HepG2 (cell line): ENCODE data around the gene IQSEC1. TPM values are rescaled to one million over a fixed set of nuclear protein-coding genes. Genes with fewer than 3 reads are reported as not detected.

Source experiments
- ATAC-seq: fragments of 200-7000 bp; cut with Tn5 transposase; 3 replicates; pipeline ENCODE4 v1.9.1; 2020; ENCODE audit warnings: mild to moderate bottlenecking, moderate library complexity
- BruUV-seq: library from RNA; stranded (reverse); fragments of 400-500 nt; replicated peaks from 2 replicates; lab custom pipeline; 2021; lab: Mats Ljungman, UMichigan
- CTCF ChIA-PET: fragments of 300-600 bp; formaldehyde crosslinking; extraction: SDS; loops from one replicate; lab custom pipeline; 2021; ENCODE audit warnings: low total read pairs, inconsistent platforms, low intra/inter-chr PET ratio; lab: Yijun Ruan, JAX
- POLR2A ChIA-PET: fragments of 350-600 bp; sonication (Branson Sonifier 250); formaldehyde crosslinking; loops from one replicate; lab custom pipeline; 2020; ENCODE audit warnings: antibody characterized with exemption, inconsistent platforms; lab: Yijun Ruan, JAX
- DNase-seq: peaks from one replicate; pipeline ENCODE4 v3.0.0-alpha.2; 2015; ENCODE audit warnings: low spot score
- FAIRE-seq: peaks from 3 replicates; lab custom pipeline; 2011; peaks lifted over from hg19 to GRCh38; lab: Jason Lieb, UNC
- H2AFZ ChIP-seq: one replicate; pipeline ENCODE4 v1.6.1; 2011; ENCODE audit warnings: low read length, inconsistent platforms
- H3K27ac ChIP-seq: fragments of 300-600 bp; 3 replicates; pipeline ENCODE4 v1.8.0; 2011; ENCODE audit warnings: mixed run types, mild to moderate bottlenecking, mixed read lengths, low read length, inconsistent platforms; ENCODE audit not compliant: insufficient read depth; ENCODE audit errors: extremely low read length
- H3K27me3 ChIP-seq, 2 experiments: fragments of 200-600 bp in 1 of 2; 2 replicates in 1 of 2; 3 replicates in 1 of 2; pipeline versions ENCODE4 v1.6.0 to v1.8.0; 2011; ENCODE audit warnings: low read length in 2 of 2, mild to moderate bottlenecking in 2 of 2, moderate library complexity in 2 of 2, inconsistent platforms in 1 of 2; ENCODE audit not compliant: insufficient read depth in 2 of 2, control insufficient read depth in 1 of 2
- H3K36me3 ChIP-seq, 2 experiments: fragments of 200-600 bp in 1 of 2; replicated peaks in 1 of 2; 2 replicates in 1 of 2; 3 replicates in 1 of 2; pipeline versions ENCODE4 v1.5.1 to v1.8.0; 2011; ENCODE audit warnings: low read length in 2 of 2, inconsistent platforms in 1 of 2; ENCODE audit not compliant: insufficient read depth in 2 of 2, control insufficient read depth in 1 of 2
- H3K4me1 ChIP-seq: 2 replicates; pipeline ENCODE4 v1.5.1; 2012; ENCODE audit warnings: low read length, inconsistent platforms; ENCODE audit not compliant: insufficient read depth
- H3K4me2 ChIP-seq: 2 replicates; pipeline ENCODE4 v1.6.0; 2011; ENCODE audit warnings: low read depth, low read length, inconsistent platforms
- H3K4me3 ChIP-seq, 3 experiments: fragments of 200-600 bp in 1 of 3; sonication (generic), shearing (Covaris generic) in 1 of 3; replicated peaks in 1 of 3; 2 replicates each; pipeline ENCODE4 v1.5.1; 2011 to 2016; ENCODE audit warnings: low read length in 3 of 3, inconsistent platforms in 2 of 3, low read depth in 2 of 3, mild to moderate bottlenecking in 2 of 3, control low read depth in 1 of 3, mixed read lengths in 1 of 3; ENCODE audit not compliant: insufficient read depth in 1 of 3
- H3K79me2 ChIP-seq: one replicate; pipeline ENCODE4 v1.6.1; 2011; ENCODE audit warnings: low read length, inconsistent platforms; ENCODE audit not compliant: insufficient read depth
- H3K9ac ChIP-seq: 2 replicates; pipeline ENCODE4 v1.6.0; 2011; ENCODE audit warnings: mild to moderate bottlenecking, low read depth, low read length, inconsistent platforms; ENCODE audit not compliant: insufficient read depth
- H3K9me3 ChIP-seq: 2 replicates; pipeline ENCODE4 v1.5.1; 2012; ENCODE audit warnings: mild to moderate bottlenecking, low read length
- H4K20me1 ChIP-seq: 2 replicates; pipeline ENCODE4 v1.6.0; 2011; ENCODE audit warnings: inconsistent platforms, mild to moderate bottlenecking, low read length, moderate library complexity; ENCODE audit not compliant: insufficient read depth
- HDAC6 ChIP-seq: fragments of 200-600 bp; sonication (generic); IDR thresholded peaks from 2 replicates; pipeline ENCODE4 v1.7.0; 2017; ENCODE audit warnings: mild to moderate bottlenecking, antibody characterized with exemption, low read length, low read depth
- ZBTB33 ChIP-seq: sonication (generic); formaldehyde crosslinking; IDR thresholded peaks from 2 replicates; pipeline ENCODE4 v1.4.0; 2020; ENCODE audit warnings: missing genetic modification reagents
- ZNF354B ChIP-seq: sonication (generic); formaldehyde crosslinking; IDR thresholded peaks from 2 replicates; pipeline ENCODE4 v1.8.0; 2022; ENCODE audit warnings: mild to moderate bottlenecking, missing genetic modification reagents
- ZNF546 ChIP-seq: sonication (generic); formaldehyde crosslinking; conservative IDR thresholded peaks from 2 replicates; pipeline ENCODE4 v1.8.1; 2023; ENCODE audit warnings: mild to moderate bottlenecking, missing genetic modification reagents
- ZNF557 ChIP-seq: sonication (generic); formaldehyde crosslinking; IDR thresholded peaks from 2 replicates; pipeline ENCODE4 v1.4.0; 2020; ENCODE audit warnings: missing genetic modification reagents
- ZNF652 ChIP-seq: IDR thresholded peaks from 2 replicates; pipeline ENCODE4 v1.6.1; 2016; ENCODE audit warnings: low read depth, borderline replicate concordance
- ZNF747 ChIP-seq: sonication (generic); formaldehyde crosslinking; IDR thresholded peaks from 2 replicates; pipeline ENCODE4 v1.8.1; 2023; ENCODE audit warnings: missing genetic modification reagents, mild to moderate bottlenecking, borderline replicate concordance
- WGBS: methylation state at CpG from one replicate; pipeline ENCODE4 v1.1.6; 2017; ENCODE audit warnings: low lambda C conversion rate; 5-methylcytosine and 5-hydroxymethylcytosine counted together
- in situ Hi-C: cut with HindIII; loops from 2 replicates; pipeline ENCODE4 v1.10.0; 2017; ENCODE audit warnings: low pct_unique_long_range_greater_than_20kb; ENCODE audit not compliant: extremely low pct_ligation_motif_present
- intact Hi-C: fragments of 100-400 bp; cut with micrococcal nuclease; formaldehyde crosslinking; loops from one replicate; pipeline ENCODE4 v1.10.0; 2022; ENCODE audit not compliant: unreplicated experiment
- polyA plus RNA-seq, 8 experiments: library from polyadenylated mRNA; depleted of rRNA in 3 of 8; stranded (reverse) in 7 of 8; unstranded in 1 of 8; fragments of >200 nt; fragmentation: Illumina TruSeq in 4 of 8; extraction: Trizol in 4 of 8; gene quantifications; 2 replicates each; pipeline versions ENCODE4 v1.2.1 to v1.2.3, GENCODE V29; 2011 to 2016; ENCODE audit warnings: low read depth in 4 of 8, missing spikeins in 1 of 8, mixed read lengths in 1 of 8; ENCODE audit not compliant: insufficient read depth in 1 of 8
- total RNA-seq, 5 experiments: library from RNA; depleted of rRNA; stranded (reverse); fragments of >200 nt; fragmentation: Illumina TruSeq; extraction: Trizol; gene quantifications; 2 replicates each; pipeline ENCODE4 v1.2.3, GENCODE V29; 2016; ENCODE audit warnings: low read depth in 1 of 5
- TF ChIP-seq, protein P1 (sequence below): sonication (generic); formaldehyde crosslinking; IDR thresholded peaks from 2 replicates; pipeline ENCODE4 v1.5.0; 2020; ENCODE audit warnings: mild to moderate bottlenecking, missing genetic modification reagents, moderate library complexity

IQSEC1 gene
- total and polyA plus RNA-seq, 2 of the 13 experiments (the other 11 are each of a cell fraction or from before 2014, with no cell fraction given): 17.4 to 20.2 TPM

DNA sequence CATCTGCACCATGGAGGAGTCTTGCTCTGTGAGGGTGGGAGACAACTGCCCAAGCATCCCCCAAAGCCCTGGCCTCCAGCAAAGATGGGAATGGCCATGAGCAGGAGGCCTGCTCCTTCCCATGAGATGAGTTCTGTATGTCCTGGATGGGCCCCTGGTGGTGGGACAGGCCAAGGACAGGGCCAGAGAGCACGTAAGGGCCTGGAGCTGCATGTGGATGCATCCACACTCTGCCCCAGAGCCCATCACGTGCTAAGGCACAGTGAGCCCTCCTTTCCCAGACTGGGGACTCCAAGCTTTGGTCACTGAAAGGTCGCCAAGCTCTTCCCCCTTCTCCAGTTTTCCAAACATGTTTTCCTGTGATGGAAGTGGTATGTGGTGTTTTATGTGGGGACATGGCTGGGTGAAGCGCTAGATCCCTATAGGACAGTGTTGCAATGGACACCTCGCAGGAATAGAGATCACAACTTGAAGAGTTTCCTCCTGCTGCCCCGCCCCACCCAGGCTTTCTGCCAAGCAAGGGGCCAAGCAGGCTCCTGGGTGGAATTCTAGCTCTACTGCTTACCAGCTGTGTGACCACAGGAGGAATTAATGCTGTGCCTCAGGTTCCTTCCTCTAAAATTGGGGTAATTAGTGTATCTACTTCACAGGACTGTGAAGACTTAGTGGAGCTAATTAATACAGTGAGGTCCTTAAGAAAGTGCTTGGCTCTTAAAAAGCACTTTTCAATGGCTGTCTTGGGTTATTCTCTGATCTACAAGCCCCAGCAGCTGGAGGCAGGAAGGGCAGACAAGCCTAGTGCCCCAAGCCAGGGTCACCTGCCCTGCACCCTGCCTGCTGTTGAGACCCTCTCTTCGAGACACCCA lies 125.5 kb downstream of the IQSEC1 start:
- ChIA-PET CTCF (interaction anchor here (1.2 kb wide), 1 partner anchor 36 kb away, joined by 4 read pairs; no protein-coding TSS in a partner anchor), POLR2A (interaction anchor here (1.4 kb wide), 1 partner anchor 17 kb away, joined by 16 read pairs; no protein-coding TSS in a partner anchor)
- WGBS: 88% methylated on average over 5 of the region's 7 CpGs
- peaks cover 57% of the 10 kb centered on the region for H3K79me2 ChIP-seq
- peak; percentile 73 for ATAC-seq
- no peak overlapping the region for H3K27ac ChIP-seq
- peak; percentile 15 for DNase-seq
- no peak overlapping the region for H2AFZ ChIP-seq
- no peak for TF ChIP-seq ZNF546 (CRISPR knock-in tag)
- TF ChIP-seq ZNF354B (CRISPR knock-in tag): no peak
- no peak for TF ChIP-seq HDAC6
- TF ChIP-seq, protein P1, sequence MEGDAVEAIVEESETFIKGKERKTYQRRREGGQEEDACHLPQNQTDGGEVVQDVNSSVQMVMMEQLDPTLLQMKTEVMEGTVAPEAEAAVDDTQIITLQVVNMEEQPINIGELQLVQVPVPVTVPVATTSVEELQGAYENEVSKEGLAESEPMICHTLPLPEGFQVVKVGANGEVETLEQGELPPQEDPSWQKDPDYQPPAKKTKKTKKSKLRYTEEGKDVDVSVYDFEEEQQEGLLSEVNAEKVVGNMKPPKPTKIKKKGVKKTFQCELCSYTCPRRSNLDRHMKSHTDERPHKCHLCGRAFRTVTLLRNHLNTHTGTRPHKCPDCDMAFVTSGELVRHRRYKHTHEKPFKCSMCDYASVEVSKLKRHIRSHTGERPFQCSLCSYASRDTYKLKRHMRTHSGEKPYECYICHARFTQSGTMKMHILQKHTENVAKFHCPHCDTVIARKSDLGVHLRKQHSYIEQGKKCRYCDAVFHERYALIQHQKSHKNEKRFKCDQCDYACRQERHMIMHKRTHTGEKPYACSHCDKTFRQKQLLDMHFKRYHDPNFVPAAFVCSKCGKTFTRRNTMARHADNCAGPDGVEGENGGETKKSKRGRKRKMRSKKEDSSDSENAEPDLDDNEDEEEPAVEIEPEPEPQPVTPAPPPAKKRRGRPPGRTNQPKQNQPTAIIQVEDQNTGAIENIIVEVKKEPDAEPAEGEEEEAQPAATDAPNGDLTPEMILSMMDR: peak; percentile 24; the same call in 1 of the 2 replicates
- TF ChIP-seq ZNF557 (CRISPR knock-in tag): no peak
- TF ChIP-seq ZBTB33: peak; percentile 70
- no peak for TF ChIP-seq ZNF747 (CRISPR knock-in tag)
- no peak for TF ChIP-seq ZNF652 (CRISPR knock-in tag)
- H3K27me3 ChIP-seq: no peaks in the 10 kb centered on the region
- peaks cover 8 to 14% of the 10 kb centered on the region in 2 experiments for H3K36me3 ChIP-seq
- FAIRE-seq: no peak
- intact Hi-C loops (loop anchor here (5.0 kb wide), 1 partner anchor 35 kb away; no protein-coding TSS in a partner anchor), in situ Hi-C loops (no loop called here)
- H4K20me1 ChIP-seq: peaks cover 55% of the 10 kb centered on the region
- no peaks in the 10 kb centered on the region for H3K9me3 ChIP-seq
- no TSS peak for BruUV-seq
- H3K4me1 ChIP-seq: peaks cover 22% of the 10 kb centered on the region
- no peak overlapping the region for H3K4me3 ChIP-seq
- no peak overlapping the region for H3K4me2 ChIP-seq
- H3K9ac ChIP-seq: no peak overlapping the region
